SU-DHL-6 (cell line): ENCODE results near the gene LATS2.

ENCODE experiments used
- EZH2phosphoT487 ChIP-seq: fragments of 200-600 bp; sonication (generic), shearing (Covaris generic); conservative IDR thresholded peaks from 2 replicates; pipeline ENCODE4 v1.6.1; 2018; ENCODE audit warnings: mild to moderate bottlenecking, antibody characterized with exemption, low read length, moderate library complexity, mixed read lengths
- TF ChIP-seq, protein P1 (sequence below): fragments of 200-600 bp; sonication (generic); IDR thresholded peaks from one replicate; pipeline ENCODE4 v1.5.1; 2017; ENCODE audit warnings: antibody characterized with exemption, mild to moderate bottlenecking, low read length, moderate library complexity; ENCODE audit not compliant: insufficient read depth, poor library complexity, severe bottlenecking

GRCh38 chr13:21025539-21025938 is 35.8 kb downstream of the LATS2 start:
- TF ChIP-seq, protein P1, sequence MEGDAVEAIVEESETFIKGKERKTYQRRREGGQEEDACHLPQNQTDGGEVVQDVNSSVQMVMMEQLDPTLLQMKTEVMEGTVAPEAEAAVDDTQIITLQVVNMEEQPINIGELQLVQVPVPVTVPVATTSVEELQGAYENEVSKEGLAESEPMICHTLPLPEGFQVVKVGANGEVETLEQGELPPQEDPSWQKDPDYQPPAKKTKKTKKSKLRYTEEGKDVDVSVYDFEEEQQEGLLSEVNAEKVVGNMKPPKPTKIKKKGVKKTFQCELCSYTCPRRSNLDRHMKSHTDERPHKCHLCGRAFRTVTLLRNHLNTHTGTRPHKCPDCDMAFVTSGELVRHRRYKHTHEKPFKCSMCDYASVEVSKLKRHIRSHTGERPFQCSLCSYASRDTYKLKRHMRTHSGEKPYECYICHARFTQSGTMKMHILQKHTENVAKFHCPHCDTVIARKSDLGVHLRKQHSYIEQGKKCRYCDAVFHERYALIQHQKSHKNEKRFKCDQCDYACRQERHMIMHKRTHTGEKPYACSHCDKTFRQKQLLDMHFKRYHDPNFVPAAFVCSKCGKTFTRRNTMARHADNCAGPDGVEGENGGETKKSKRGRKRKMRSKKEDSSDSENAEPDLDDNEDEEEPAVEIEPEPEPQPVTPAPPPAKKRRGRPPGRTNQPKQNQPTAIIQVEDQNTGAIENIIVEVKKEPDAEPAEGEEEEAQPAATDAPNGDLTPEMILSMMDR, result no peak
- no peak for TF ChIP-seq EZH2phosphoT487
